Uterus (tissue), 4 donors: Measurements from ENCODE around the gene KATNAL1. TPM values are rescaled to one million over a fixed set of nuclear protein-coding genes. Genes with fewer than 3 reads are reported as not detected.

Experiments used
- DNase-seq, 2 donors: peaks; one replicate each; pipeline ENCODE4 v3.0.0-alpha.2; 2019 to 2020
- H3K27ac ChIP-seq, 2 donors: fragments of 200-600 bp; sonication (generic); 1 replicate in 1 of 2; 2 replicates in 1 of 2; pipeline ENCODE4 v1.5.1; 2016 to 2018
- H3K27me3 ChIP-seq, 2 donors: fragments of 200-600 bp; sonication (generic); one replicate each; pipeline ENCODE4 v1.5.1; 2018 to 2019; ENCODE audit warnings: control low read depth in 1 of 2
- H3K36me3 ChIP-seq, 2 donors: fragments of 200-600 bp; sonication (generic); one replicate each; pipeline ENCODE4 v1.5.1; 2019; ENCODE audit warnings: control low read depth in 1 of 2
- H3K4me1 ChIP-seq, 2 donors: fragments of 200-600 bp; sonication (generic); one replicate each; pipeline ENCODE4 v1.5.1; 2018 to 2019; ENCODE audit warnings: control low read depth in 1 of 2
- H3K4me3 ChIP-seq, 2 donors: fragments of 200-600 bp; sonication (generic); 1 replicate in 1 of 2; 2 replicates in 1 of 2; pipeline ENCODE4 v1.5.1; 2018 to 2019; ENCODE audit warnings: mild to moderate bottlenecking in 1 of 2
- H3K9me3 ChIP-seq, 2 donors: fragments of 200-600 bp; sonication (generic); one replicate each; pipeline ENCODE4 v1.5.1; 2019; ENCODE audit warnings: control low read depth in 1 of 2
- POLR2A ChIP-seq, 2 donors: fragments of 450-650 bp; IDR thresholded peaks; one replicate each; pipeline ENCODE4 v1.6.1; 2016; ENCODE audit warnings: antibody characterized with exemption in 2 of 2, mild to moderate bottlenecking in 1 of 2, moderate library complexity in 1 of 2
- intact Hi-C: fragments of 100-400 bp; cut with DNase I; formaldehyde crosslinking; loops from one replicate; pipeline ENCODE4 v1.15.1; 2023; ENCODE audit warnings: low total_unique reads
- total RNA-seq, 4 donors: library from RNA; depleted of rRNA in 3 of 4; stranded (reverse); fragments of >200 nt in 3 of 4; gene quantifications; one replicate each; pipeline versions ENCODE4 v1.1.0 to v1.2.4, GENCODE V29; 2014 to 2023
- TF ChIP-seq, protein P1 (sequence below), 4 experiments: fragments of 200-600 bp in 2 of 4; fragments of 450-650 bp in 2 of 4; sonication (generic) in 2 of 4; IDR thresholded peaks; one replicate each; pipeline ENCODE4 v1.5.1; 2016 to 2019; ENCODE audit warnings: antibody characterized with exemption in 4 of 4, mild to moderate bottlenecking in 2 of 4, moderate library complexity in 1 of 4
- donor health status: DM: yes; HTN: yes; CAD: no.

The KATNAL1 gene
- total RNA-seq, 4 donors from 2014 or later: 24.1 to 65.3 (median 49.9) TPM

DNA sequence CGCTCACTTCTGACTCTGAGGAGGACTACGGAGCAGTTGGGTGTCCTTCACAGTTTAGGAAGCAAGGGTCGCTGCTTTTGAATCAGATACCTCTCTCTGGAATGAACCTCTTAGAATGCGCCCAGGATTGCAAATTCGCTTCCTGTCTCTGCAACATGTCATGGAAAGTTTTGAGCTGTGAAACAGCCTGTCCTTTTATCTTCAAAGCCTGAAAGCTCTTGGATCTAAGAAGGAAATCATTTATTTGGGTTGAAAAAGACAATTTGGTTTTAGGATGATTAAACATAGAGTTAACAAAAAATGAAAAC is 134.1 kb downstream of the KATNAL1 start:
- Histone ChIP-seq H3K4me1 (no peaks in the 10 kb centered on the region), H3K36me3 (no peaks in the 10 kb centered on the region), H3K9me3 (no peaks in the 10 kb centered on the region), H3K27ac (peak overlapping the region; percentile 11 to 62), H3K4me3 (no peak overlapping the region), H3K27me3 (no peaks in the 10 kb centered on the region)
- DNase-seq: no peak
- TF ChIP-seq POLR2A (IDR thresholded peaks at IDR 0.05): no peak
- TF ChIP-seq, protein P1, sequence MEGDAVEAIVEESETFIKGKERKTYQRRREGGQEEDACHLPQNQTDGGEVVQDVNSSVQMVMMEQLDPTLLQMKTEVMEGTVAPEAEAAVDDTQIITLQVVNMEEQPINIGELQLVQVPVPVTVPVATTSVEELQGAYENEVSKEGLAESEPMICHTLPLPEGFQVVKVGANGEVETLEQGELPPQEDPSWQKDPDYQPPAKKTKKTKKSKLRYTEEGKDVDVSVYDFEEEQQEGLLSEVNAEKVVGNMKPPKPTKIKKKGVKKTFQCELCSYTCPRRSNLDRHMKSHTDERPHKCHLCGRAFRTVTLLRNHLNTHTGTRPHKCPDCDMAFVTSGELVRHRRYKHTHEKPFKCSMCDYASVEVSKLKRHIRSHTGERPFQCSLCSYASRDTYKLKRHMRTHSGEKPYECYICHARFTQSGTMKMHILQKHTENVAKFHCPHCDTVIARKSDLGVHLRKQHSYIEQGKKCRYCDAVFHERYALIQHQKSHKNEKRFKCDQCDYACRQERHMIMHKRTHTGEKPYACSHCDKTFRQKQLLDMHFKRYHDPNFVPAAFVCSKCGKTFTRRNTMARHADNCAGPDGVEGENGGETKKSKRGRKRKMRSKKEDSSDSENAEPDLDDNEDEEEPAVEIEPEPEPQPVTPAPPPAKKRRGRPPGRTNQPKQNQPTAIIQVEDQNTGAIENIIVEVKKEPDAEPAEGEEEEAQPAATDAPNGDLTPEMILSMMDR (IDR thresholded peaks at IDR 0.05): no peak
- intact Hi-C loops: no loop called here

DNA sequence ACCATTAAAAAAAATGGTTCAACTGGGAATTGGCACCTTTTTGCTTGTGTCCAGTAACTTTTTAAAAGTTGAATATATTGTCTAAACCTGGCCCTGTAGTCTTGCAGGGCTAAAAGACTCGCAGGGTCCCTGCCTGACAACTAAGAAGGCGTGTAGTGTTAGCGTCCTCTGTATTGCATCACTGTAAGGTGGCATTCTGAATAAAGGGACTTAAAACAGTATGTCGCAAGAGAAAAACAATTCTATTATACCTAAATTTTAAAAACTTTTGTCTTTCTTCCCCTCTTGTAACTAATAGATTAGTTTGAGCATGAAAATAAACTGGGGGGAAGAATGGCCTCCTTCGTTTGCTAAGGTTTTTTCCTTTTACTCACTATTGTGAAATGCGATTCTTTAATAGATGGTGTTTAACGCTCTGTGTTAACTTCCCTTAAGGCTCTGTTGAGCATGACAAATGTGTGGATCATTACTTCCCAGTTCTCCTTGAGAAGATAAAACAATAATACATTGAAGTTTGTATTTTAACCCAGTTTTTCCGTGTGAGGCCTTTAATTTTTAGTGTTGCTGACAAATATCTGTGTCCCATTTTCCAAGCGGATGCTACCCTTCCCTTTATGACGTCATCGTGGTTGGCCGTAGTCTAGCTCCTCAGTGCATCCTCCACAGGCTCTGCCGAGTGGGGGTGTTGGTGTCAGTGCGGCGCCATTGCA is 134.6 kb downstream of the KATNAL1 start:
- Histone ChIP-seq H3K9me3 (no peaks in the 10 kb centered on the region), H3K36me3 (no peaks in the 10 kb centered on the region), H3K27ac (peak overlapping the region; percentile 11 to 62), H3K4me3 (no peak overlapping the region), H3K27me3 (no peaks in the 10 kb centered on the region), H3K4me1 (no peaks in the 10 kb centered on the region)
- intact Hi-C loops: no loop called here
- TF ChIP-seq POLR2A (IDR thresholded peaks at IDR 0.05): no peak
- TF ChIP-seq, protein P1 (IDR thresholded peaks at IDR 0.05): no peak
- peak; percentile 58 for DNase-seq

DNA sequence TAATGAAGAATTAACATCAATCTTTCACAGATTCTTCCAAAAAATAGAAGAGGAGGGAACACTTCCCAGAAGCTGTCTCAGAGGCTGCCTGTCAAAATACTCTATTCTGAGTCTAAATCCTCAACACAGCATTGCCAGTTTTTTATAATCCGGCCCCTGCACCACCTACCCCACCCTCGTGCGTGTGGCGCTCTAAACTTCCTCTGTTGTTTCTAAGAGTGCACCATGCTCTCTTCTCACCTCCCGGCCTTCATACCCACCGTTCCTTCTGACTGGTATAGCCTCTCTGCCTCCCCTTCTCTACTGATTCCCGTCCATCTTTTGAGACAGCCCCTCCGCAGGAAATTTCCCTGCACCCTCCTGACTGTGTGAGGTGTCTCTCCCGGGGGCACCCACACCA is 136.8 kb downstream of the KATNAL1 start:
- H3K4me1 ChIP-seq: no peaks in the 10 kb centered on the region
- no peaks in the 10 kb centered on the region for H3K36me3 ChIP-seq
- H3K9me3 ChIP-seq: no peaks in the 10 kb centered on the region
- no peak for TF ChIP-seq POLR2A (IDR thresholded peaks at IDR 0.05)
- TF ChIP-seq, protein P1 (IDR thresholded peaks at IDR 0.05): no peak
- H3K27me3 ChIP-seq: no peaks in the 10 kb centered on the region
- H3K27ac ChIP-seq: no peak overlapping the region
- DNase-seq: no peak
- intact Hi-C loops: no loop called here
- H3K4me3 ChIP-seq: no peak overlapping the region

DNA sequence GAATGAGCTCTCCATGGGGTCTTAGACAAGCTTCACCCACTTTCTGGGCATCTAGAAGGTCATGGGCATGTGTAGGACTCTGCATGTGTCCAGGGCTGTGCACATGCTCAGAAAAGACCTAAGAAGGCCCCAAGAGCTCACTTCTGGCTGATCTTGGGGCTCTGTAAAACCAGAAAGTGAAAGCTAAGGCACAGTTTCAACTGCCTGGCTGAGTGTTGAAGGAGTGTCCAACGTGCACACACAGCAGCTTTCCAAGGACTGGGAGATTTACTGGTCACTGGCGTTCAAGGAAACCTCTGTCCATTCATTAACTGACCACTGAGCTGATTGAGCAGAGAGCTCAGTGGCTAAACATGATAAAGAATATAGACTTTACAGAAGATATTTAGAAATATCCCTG is 137.9 kb downstream of the KATNAL1 start:
- Histone ChIP-seq H3K36me3 (no peaks in the 10 kb centered on the region), H3K27ac (peak overlapping the region; percentile 36 to 63)

DNA sequence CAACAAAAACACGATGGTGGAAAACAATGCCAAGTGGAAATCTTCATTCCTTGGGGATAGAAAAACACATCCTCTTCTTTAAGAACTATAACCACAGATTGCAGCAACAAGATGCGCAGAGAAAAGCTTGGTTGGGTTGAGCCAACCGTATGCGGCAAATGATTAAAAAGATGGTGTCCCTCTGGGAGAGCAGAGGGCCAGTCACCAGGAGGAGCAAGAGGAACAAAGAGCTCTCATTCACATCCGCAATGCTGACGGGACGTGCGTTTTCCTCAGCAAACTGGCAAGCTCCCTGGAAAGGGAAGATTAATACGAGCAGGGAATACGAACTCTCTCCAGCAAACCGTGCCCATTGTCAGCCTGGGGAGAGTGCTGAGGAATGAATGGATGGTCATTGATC is 141.6 kb downstream of the KATNAL1 start:
- H3K36me3 ChIP-seq: no peaks in the 10 kb centered on the region
- no peaks in the 10 kb centered on the region for H3K4me1 ChIP-seq
- no peak overlapping the region for H3K27ac ChIP-seq
- TF ChIP-seq, protein P1 (IDR thresholded peaks at IDR 0.05): no peak
- no peak for TF ChIP-seq POLR2A (IDR thresholded peaks at IDR 0.05)
- no peak for DNase-seq
- no peaks in the 10 kb centered on the region for H3K9me3 ChIP-seq
- no peaks in the 10 kb centered on the region for H3K27me3 ChIP-seq
- intact Hi-C loops: no loop called here
- no peak overlapping the region for H3K4me3 ChIP-seq

More for the DNA sequence above, 137.9 kb downstream of the KATNAL1 start:
- H3K27me3 ChIP-seq: no peaks in the 10 kb centered on the region
- TF ChIP-seq, protein P1 (IDR thresholded peaks at IDR 0.05): no peak
- TF ChIP-seq POLR2A (IDR thresholded peaks at IDR 0.05): no peak
- intact Hi-C loops: no loop called here
- H3K9me3 ChIP-seq: no peaks in the 10 kb centered on the region
- DNase-seq: no peak
- H3K4me1 ChIP-seq: no peaks in the 10 kb centered on the region
- no peak overlapping the region for H3K4me3 ChIP-seq
